Ascending aorta (tissue), 2 donors: ENCODE results near the gene BHLHA15. TPM values are rescaled to one million over a fixed set of nuclear protein-coding genes. Genes with fewer than 3 reads are reported as not detected.
A peak's percentile ranks its signal among the peaks of the same experiment; 100 is the strongest.

Source experiments
- DNase-seq, 2 donors: peaks; one replicate each; pipeline ENCODE4 v3.0.0-alpha.2; 2019; ENCODE audit warnings: low spot score in 2 of 2
- H3K27ac ChIP-seq, 2 donors: fragments of 200-600 bp; sonication (generic); one replicate each; pipeline ENCODE4 v1.5.1; 2016 to 2017; ENCODE audit warnings: mild to moderate bottlenecking in 1 of 2
- H3K27me3 ChIP-seq: fragments of 200-600 bp; sonication (generic); one replicate; pipeline ENCODE4 v1.5.1; 2017
- H3K36me3 ChIP-seq, 2 donors: fragments of 200-600 bp; sonication (generic); one replicate each; pipeline ENCODE4 v1.5.1; 2016
- H3K4me1 ChIP-seq, 2 donors: fragments of 200-600 bp; sonication (generic); one replicate each; pipeline ENCODE4 v1.5.1; 2016 to 2017; ENCODE audit warnings: mild to moderate bottlenecking in 1 of 2
- H3K4me3 ChIP-seq, 2 donors: fragments of 200-600 bp; sonication (generic); one replicate each; pipeline ENCODE4 v1.5.1; 2016 to 2017; ENCODE audit warnings: mild to moderate bottlenecking in 1 of 2
- H3K9me3 ChIP-seq, 2 donors: fragments of 200-600 bp; sonication (generic); one replicate each; pipeline ENCODE4 v1.5.1; 2016
- intact Hi-C: fragments of 100-400 bp; cut with DNase I; formaldehyde crosslinking; loops from one replicate; pipeline ENCODE4 v1.15.1; 2023
- total RNA-seq: library from RNA; depleted of rRNA; stranded (reverse); fragments of >200 nt; gene quantifications from one replicate; pipeline ENCODE4 v1.1.0, GENCODE V29; 2016
- TF ChIP-seq, protein P1 (sequence below), 3 experiments: fragments of 200-600 bp in 2 of 3; fragments of 450-650 bp in 1 of 3; sonication (generic) in 2 of 3; IDR thresholded peaks; one replicate each; pipeline ENCODE4 v1.5.1; 2016 to 2019; ENCODE audit warnings: antibody characterized with exemption in 3 of 3, mild to moderate bottlenecking in 1 of 3, moderate library complexity in 1 of 3

The BHLHA15 gene
- total RNA-seq, 1 donor from 2014 or later: not detected

DNA sequence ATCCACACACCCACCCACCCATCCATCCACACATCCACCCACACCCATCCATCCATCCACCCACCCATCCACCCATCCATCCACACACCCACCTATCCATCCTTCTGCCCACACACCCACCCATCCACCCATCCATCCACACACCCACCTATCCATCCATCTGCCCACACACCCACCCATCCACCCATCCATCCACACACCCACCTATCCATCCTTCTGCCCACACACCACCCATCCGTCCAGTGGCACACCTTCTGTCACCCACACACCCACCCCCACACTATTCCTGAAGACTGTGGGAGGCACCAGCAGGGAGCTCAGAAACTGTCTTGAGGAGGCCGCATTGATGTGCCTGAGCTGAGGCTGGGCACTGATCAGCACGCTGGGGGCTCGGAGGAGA is 31.7 kb downstream of the BHLHA15 start:
- Histone ChIP-seq H3K4me3 (no peak overlapping the region), H3K27ac (no peak overlapping the region), H3K9me3 (no peaks in the 10 kb centered on the region), H3K27me3 (no peaks in the 10 kb centered on the region), H3K36me3 (peaks cover 45 to 63% of the 10 kb centered on the region in 2 donors), H3K4me1 (no peaks in the 10 kb centered on the region)
- DNase-seq: no peak
- TF ChIP-seq, protein P1, sequence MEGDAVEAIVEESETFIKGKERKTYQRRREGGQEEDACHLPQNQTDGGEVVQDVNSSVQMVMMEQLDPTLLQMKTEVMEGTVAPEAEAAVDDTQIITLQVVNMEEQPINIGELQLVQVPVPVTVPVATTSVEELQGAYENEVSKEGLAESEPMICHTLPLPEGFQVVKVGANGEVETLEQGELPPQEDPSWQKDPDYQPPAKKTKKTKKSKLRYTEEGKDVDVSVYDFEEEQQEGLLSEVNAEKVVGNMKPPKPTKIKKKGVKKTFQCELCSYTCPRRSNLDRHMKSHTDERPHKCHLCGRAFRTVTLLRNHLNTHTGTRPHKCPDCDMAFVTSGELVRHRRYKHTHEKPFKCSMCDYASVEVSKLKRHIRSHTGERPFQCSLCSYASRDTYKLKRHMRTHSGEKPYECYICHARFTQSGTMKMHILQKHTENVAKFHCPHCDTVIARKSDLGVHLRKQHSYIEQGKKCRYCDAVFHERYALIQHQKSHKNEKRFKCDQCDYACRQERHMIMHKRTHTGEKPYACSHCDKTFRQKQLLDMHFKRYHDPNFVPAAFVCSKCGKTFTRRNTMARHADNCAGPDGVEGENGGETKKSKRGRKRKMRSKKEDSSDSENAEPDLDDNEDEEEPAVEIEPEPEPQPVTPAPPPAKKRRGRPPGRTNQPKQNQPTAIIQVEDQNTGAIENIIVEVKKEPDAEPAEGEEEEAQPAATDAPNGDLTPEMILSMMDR (IDR thresholded peaks at IDR 0.05): no peak
- intact Hi-C loops: no loop called here

DNA sequence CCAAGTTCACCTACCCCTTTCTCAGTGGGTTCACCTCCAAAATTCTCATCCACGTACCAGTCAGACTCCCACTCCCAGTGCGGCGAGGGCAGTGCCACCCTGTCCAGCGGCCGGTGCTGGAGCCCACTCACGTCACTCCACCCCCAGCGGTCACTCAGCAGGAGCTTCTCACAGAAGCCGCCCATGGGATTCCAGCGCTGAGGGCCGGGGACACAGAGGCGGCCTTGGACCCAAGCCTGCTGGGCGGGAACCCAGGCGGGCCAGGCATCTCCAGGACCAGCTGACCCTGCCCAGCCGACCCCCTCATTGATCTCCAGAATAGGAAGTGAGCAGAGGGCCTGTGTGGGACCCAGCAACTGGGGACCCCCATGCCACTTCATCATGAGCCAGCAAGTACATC is 33.6 kb downstream of the BHLHA15 start:
- no peaks in the 10 kb centered on the region for H3K4me1 ChIP-seq
- DNase-seq: no peak
- intact Hi-C loops: no loop called here
- no peak overlapping the region for H3K4me3 ChIP-seq
- H3K27me3 ChIP-seq: no peaks in the 10 kb centered on the region
- no peaks in the 10 kb centered on the region for H3K9me3 ChIP-seq
- peaks cover 34 to 44% of the 10 kb centered on the region in 2 donors for H3K36me3 ChIP-seq
- TF ChIP-seq, protein P1 (IDR thresholded peaks at IDR 0.05): no peak
- H3K27ac ChIP-seq: no peak overlapping the region

DNA sequence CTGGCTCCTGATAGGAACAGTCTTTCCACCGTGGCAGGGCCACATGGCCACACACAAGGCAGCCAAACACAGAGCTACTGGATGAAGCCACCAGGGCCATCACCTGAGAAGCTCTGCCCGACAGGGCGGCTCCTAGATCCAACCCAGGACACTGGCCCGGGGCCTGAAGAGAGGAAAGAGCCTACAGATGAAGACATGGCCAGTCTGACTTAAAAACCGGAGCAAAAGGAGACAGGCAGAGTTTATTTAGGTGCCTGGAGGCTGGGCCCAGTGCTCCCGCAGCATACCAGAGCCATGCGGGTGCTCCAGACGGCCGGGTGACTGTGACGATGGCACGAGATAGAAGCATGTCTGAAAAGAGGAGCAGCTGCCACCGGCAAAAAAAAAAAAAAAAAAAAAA is 36.9 kb downstream of the BHLHA15 start:
- peaks cover 6 to 18% of the 10 kb centered on the region in 2 donors for H3K4me1 ChIP-seq
- peaks cover 18 to 22% of the 10 kb centered on the region in 2 donors for H3K36me3 ChIP-seq
- H3K27me3 ChIP-seq: no peaks in the 10 kb centered on the region
- TF ChIP-seq, protein P1 (IDR thresholded peaks at IDR 0.05): no peak
- no peaks in the 10 kb centered on the region for H3K9me3 ChIP-seq
- DNase-seq: no peak
- no peak overlapping the region for H3K4me3 ChIP-seq
- intact Hi-C loops: no loop called here
- no peak overlapping the region for H3K27ac ChIP-seq

DNA sequence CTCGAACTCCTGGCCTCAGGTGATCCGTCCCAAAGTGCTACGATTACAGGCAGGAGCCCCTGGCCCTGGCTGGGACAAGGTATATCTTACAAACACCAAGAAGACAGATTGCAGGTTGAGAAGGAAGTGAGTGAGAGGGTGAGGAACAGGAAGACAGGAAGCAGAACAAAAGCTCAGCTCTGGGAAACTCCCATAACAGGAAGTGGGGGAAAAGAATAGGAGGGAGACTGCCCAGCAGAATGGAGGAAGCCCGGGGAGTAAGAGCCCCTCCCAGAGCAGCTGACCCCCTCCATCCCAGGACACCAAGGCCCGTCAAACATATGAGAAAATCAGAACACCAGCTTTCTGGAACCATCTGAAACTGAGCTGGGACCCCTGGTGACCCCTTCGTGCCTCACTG is 37.9 kb downstream of the BHLHA15 start:
- Histone ChIP-seq H3K27me3 (no peaks in the 10 kb centered on the region), H3K36me3 (peaks cover 8 to 13% of the 10 kb centered on the region in 2 donors), H3K4me3 (no peak overlapping the region), H3K4me1 (peaks cover 6 to 18% of the 10 kb centered on the region in 2 donors), H3K27ac (no peak overlapping the region), H3K9me3 (no peaks in the 10 kb centered on the region)
- intact Hi-C loops: no loop called here
- TF ChIP-seq, protein P1 (IDR thresholded peaks at IDR 0.05): no peak
- DNase-seq: no peak

DNA sequence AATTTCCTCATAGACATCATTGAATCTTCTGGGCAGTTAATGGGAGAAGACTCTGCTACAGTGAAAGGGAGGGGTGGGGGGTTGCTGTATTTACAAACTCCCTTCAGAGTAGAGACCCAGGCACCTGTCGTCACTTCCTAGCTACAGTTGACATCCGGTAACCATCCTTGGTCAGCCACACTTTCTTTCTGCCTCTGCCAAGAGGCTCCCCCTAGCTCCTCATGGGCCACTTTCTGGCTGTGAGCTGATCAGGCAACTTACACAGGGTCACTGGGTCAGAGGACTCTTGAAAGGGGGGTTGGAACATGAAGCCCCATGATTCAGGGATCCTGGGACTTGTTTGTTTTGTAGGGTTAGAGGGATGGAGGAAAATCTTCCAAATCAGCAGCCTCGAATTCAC is 39.5 kb downstream of the BHLHA15 start:
- no peak for DNase-seq
- intact Hi-C loops: loop anchor here (5.0 kb wide), 1 partner anchor 63 kb away; no protein-coding TSS in a partner anchor
- no peaks in the 10 kb centered on the region for H3K9me3 ChIP-seq
- peaks cover 6 to 18% of the 10 kb centered on the region in 2 donors for H3K4me1 ChIP-seq
- TF ChIP-seq, protein P1 (IDR thresholded peaks at IDR 0.05): no peak
- H3K27ac ChIP-seq: peak overlapping the region in 1 of 2 donors; percentile 17
- H3K36me3 ChIP-seq: peaks cover 0 to 4% of the 10 kb centered on the region in 2 donors
- H3K27me3 ChIP-seq: no peaks in the 10 kb centered on the region
- peak overlapping the region in 1 of 2 donors; percentile 80 for H3K4me3 ChIP-seq

DNA sequence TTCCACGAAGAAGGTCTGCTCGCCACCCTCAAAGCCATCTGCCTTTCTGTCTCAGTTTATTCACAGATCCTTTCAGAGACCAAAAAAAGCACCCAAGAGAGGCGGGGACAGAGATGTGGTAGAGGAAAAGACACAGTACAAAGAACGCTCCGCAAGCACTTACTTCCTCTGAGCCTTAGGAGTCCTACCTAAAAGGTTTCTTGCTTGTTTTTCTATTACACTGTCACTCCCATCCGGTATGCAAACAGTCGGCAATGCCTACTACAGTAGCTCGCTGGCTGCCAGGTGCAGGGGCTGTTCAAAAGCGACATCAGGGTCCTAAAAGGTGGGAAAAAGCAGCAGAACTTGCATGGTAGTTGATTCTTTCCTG is 40.0 kb downstream of the BHLHA15 start:
- DNase-seq: no peak
- no peaks in the 10 kb centered on the region for H3K9me3 ChIP-seq
- H3K36me3 ChIP-seq: peaks cover 0 to 4% of the 10 kb centered on the region in 2 donors
- TF ChIP-seq, protein P1 (IDR thresholded peaks at IDR 0.05): no peak
- H3K27me3 ChIP-seq: no peaks in the 10 kb centered on the region
- no peak overlapping the region for H3K27ac ChIP-seq
- intact Hi-C loops: loop anchor here (5.0 kb wide), 1 partner anchor 64 kb away; no protein-coding TSS in a partner anchor
- peaks cover 6 to 18% of the 10 kb centered on the region in 2 donors for H3K4me1 ChIP-seq
- peak overlapping the region; percentile 80 to 90 for H3K4me3 ChIP-seq
